PFSK-1 (cell line): ENCODE data around the gene CHMP6.

Experiments
- FOXP2 ChIP-seq: optimal IDR thresholded peaks from 2 replicates; pipeline ENCODE3; 2011; ENCODE audit warnings: borderline replicate concordance, control low read depth, inconsistent platforms; ENCODE audit not compliant: insufficient read depth; ENCODE audit errors: extremely low read length, extremely low read depth
- POLR2AphosphoS5 ChIP-seq: IDR thresholded peaks from 2 replicates; pipeline ENCODE4 v1.6.1; 2012; ENCODE audit warnings: low read depth, mild to moderate bottlenecking, control low read depth, low read length, moderate library complexity
- REST ChIP-seq, 2 experiments: IDR thresholded peaks; 2 replicates each; pipeline versions ENCODE4 v1.6.1 to v1.8.0; 2011 to 2012; ENCODE audit warnings: low read depth in 2 of 2, low read length in 2 of 2, control low read depth in 1 of 2, inconsistent platforms in 1 of 2, mild to moderate bottlenecking in 1 of 2, moderate library complexity in 1 of 2; ENCODE audit not compliant: insufficient read depth in 1 of 2
- SIN3A ChIP-seq: IDR thresholded peaks from 2 replicates; pipeline ENCODE4 v1.6.1; 2012; ENCODE audit warnings: mild to moderate bottlenecking, low read length, moderate library complexity, borderline replicate concordance; ENCODE audit not compliant: insufficient read depth
- TAF1 ChIP-seq: IDR thresholded peaks from 2 replicates; pipeline ENCODE4 v1.6.1; 2012; ENCODE audit warnings: low read length, control low read depth, borderline replicate concordance; ENCODE audit not compliant: insufficient read depth

GRCh38 chr17:80956321-80957190 lies 35.1 kb upstream of the CHMP6 start:
- TF ChIP-seq POLR2AphosphoS5 (no peak), SIN3A (no peak), TAF1 (no peak), REST (IDR thresholded peaks at IDR 0.05; ENCODE audit: insufficient read depth in 1 of 2, low read depth in 2 of 2, low read length in 2 of 2) (no peak), FOXP2 (no peak)
